Measurements from ENCODE around the gene SNTG2.

Gene SNTG2

GRCh38 chr2:1047485-1047884 is 96.8 kb downstream of the SNTG2 start:
- DNase-seq (ENCODE audit: low read depth) = no peak
- TF ChIP-seq CTCF (IDR thresholded peaks at IDR 0.05; ENCODE audit: control insufficient read depth, insufficient read depth, low read depth, low read length, missing control alignments) = no peak
- H3K4me3 ChIP-seq (ENCODE audit: control insufficient read depth, low read depth, low read length) = no peak overlapping the region

DNA sequence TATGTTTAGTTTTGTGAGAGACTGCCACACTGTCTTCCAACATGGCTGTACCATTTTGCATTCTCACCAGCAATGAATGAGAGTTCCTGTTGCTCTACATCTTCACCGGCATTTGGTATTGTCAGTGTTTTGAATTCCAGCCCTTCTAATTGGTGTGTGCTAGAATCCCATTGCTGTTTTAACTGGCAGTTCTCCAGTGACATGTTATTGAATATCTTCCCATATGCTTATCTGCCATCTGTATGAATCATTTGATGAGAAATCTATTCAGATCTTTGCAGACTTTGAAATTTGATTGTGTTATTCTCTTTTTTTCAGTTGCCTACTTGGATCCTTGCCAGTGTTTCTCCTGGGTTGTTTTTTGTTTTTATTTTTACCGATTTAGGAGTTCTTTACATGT is 99.0 kb downstream of the SNTG2 start:
- H3K4me3 ChIP-seq (ENCODE audit: control insufficient read depth, low read depth, low read length) = no peak overlapping the region
- no peak for DNase-seq (ENCODE audit: low read depth)
- no peak for TF ChIP-seq CTCF (IDR thresholded peaks at IDR 0.05; ENCODE audit: control insufficient read depth, insufficient read depth, low read depth, low read length, missing control alignments)

- H3K4me3 ChIP-seq (ENCODE audit: control insufficient read depth, low read depth, low read length) = no peak overlapping the region
- TF ChIP-seq CTCF (IDR thresholded peaks at IDR 0.05; ENCODE audit: control insufficient read depth, insufficient read depth, low read depth, low read length, missing control alignments) = peak; percentile 24
- DNase-seq (ENCODE audit: low read depth) = no peak
Observed at GRCh38 chr2:1051075-1051474, 100.4 kb downstream of the SNTG2 start.

- TF ChIP-seq CTCF (IDR thresholded peaks at IDR 0.05; ENCODE audit: control insufficient read depth, insufficient read depth, low read depth, low read length, missing control alignments) = no peak
- H3K4me3 ChIP-seq (ENCODE audit: control insufficient read depth, low read depth, low read length) = no peak overlapping the region
- DNase-seq (ENCODE audit: low read depth) = peak; percentile 55
Observed at GRCh38 chr2:1052771-1053191, 102.1 kb downstream of the SNTG2 start.

DNA sequence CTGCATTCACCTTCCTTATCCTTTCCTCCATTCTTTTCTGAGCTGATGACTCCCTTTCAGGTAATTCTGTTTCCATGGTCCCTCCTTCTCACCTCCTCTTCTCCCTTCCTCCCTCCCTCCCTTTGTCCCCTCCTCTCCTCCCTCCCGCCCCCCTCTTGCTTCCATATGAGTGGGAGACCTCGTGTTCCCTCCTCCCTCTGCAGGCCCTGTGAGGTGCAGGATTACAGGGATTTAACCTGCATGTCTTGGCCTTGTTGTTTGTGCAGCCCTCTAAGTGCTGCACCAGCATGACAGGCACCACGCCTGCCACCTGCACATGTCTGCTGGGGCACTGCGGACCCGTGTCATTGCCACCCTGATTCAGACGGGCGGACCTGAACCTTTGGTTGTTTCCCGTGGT is 103.1 kb downstream of the SNTG2 start:
- no peak for TF ChIP-seq CTCF (IDR thresholded peaks at IDR 0.05; ENCODE audit: control insufficient read depth, insufficient read depth, low read depth, low read length, missing control alignments)
- no peak for DNase-seq (ENCODE audit: low read depth)
- H3K4me3 ChIP-seq (ENCODE audit: control insufficient read depth, low read depth, low read length) = no peak overlapping the region

GRCh38 chr2:1054399-1054798 is 103.8 kb downstream of the SNTG2 start:
- H3K4me3 ChIP-seq (ENCODE audit: control insufficient read depth, low read depth, low read length) = no peak overlapping the region
- no peak for DNase-seq (ENCODE audit: low read depth)
- no peak for TF ChIP-seq CTCF (IDR thresholded peaks at IDR 0.05; ENCODE audit: control insufficient read depth, insufficient read depth, low read depth, low read length, missing control alignments)

DNA sequence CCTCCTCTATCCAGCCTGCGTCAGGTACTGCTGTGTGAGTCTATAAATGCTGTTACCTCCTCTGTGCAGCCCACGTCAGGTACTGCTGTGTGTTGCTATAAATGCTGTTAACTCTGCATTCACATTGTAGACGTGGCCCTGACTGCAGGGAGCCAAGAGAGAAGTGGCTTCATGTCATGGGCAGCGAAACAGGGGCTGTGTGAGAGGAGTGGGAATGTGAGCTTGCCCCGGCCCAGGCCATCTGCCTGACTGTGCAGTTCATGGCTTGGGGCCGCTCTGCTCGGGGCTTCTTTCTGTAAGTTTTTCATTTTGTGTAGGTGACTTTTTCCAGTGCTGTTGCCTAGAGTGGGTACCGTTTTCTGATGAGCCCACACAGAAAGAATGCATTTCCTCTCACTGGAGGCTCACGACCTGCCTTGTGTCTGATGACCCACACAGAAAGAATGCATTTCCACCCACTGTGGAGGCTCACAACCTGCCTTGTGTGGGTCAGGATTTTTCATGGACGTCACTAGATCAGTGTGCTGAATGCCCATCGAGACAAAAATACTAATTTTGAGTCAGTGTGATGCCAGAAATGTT is 104.5 kb downstream of the SNTG2 start:
- no peak overlapping the region for H3K4me3 ChIP-seq (ENCODE audit: control insufficient read depth, low read depth, low read length)
- DNase-seq (ENCODE audit: low read depth) = peak; percentile 59
- no peak for TF ChIP-seq CTCF (IDR thresholded peaks at IDR 0.05; ENCODE audit: control insufficient read depth, insufficient read depth, low read depth, low read length, missing control alignments)

Data from AG09309 (cell line).